ENCODE measurements around the gene GPR17.

GPR17 gene

GRCh38 chr2:127654838-127655175 is 8.9 kb downstream of the GPR17 start:
- no peak for TF ChIP-seq CTCF (IDR thresholded peaks at IDR 0.05; ENCODE audit: extremely low read depth, missing control alignments)
- DNase-seq (ENCODE audit: low spot score), result no peak

GRCh38 chr2:127655209-127656073 is 9.5 kb downstream of the GPR17 start:
- no peak for DNase-seq (ENCODE audit: low spot score)
- no peak for TF ChIP-seq CTCF (IDR thresholded peaks at IDR 0.05; ENCODE audit: extremely low read depth, missing control alignments)

- TF ChIP-seq CTCF (IDR thresholded peaks at IDR 0.05; ENCODE audit: extremely low read depth, missing control alignments), result no peak
- DNase-seq (ENCODE audit: low spot score), result no peak
Measured at GRCh38 chr2:127656569-127657231, 10.7 kb downstream of the GPR17 start.

GRCh38 chr2:127657232-127657595 is 11.3 kb downstream of the GPR17 start:
- DNase-seq (ENCODE audit: low spot score), result no peak

GRCh38 chr2:127658146-127658545 is 12.2 kb downstream of the GPR17 start:
- no peak for TF ChIP-seq CTCF (IDR thresholded peaks at IDR 0.05; ENCODE audit: extremely low read depth, missing control alignments)
- no peak for DNase-seq (ENCODE audit: low spot score)

More at GRCh38 chr2:127657232-127657595, 11.3 kb downstream of the GPR17 start:
- no peak for TF ChIP-seq CTCF (IDR thresholded peaks at IDR 0.05; ENCODE audit: extremely low read depth, missing control alignments)

- TF ChIP-seq CTCF (IDR thresholded peaks at IDR 0.05; ENCODE audit: extremely low read depth, missing control alignments), result no peak
Measured at GRCh38 chr2:127658641-127659407, 12.9 kb downstream of the GPR17 start.

More at GRCh38 chr2:127658641-127659407, 12.9 kb downstream of the GPR17 start:
- DNase-seq (ENCODE audit: low spot score), result no peak

All from GM20000 (cell line).